WTC11 (cell line): ENCODE results near the gene AANAT. TPM values are rescaled to one million over a fixed set of nuclear protein-coding genes. Genes with fewer than 3 reads are reported as not detected.

Experiments used
- ATAC-seq: fragments of 200-7000 bp; cut with Tn5 transposase; 2 replicates; pipeline ENCODE4 v1.10.0; 2021; ENCODE audit warnings: mild to moderate bottlenecking, moderate library complexity
- CTCF ChIA-PET: fragments of 300-600 bp; sonication (Branson Sonifier 250); formaldehyde crosslinking; loops from one replicate; lab custom pipeline; 2021; ENCODE audit warnings: antibody characterized with exemption; lab: Charles Lee
- POLR2A ChIA-PET: fragments of 350-600 bp; sonication (Branson Sonifier 250); formaldehyde crosslinking; loops from one replicate; lab custom pipeline; 2021; ENCODE audit warnings: antibody characterized with exemption; lab: Charles Lee
- DNase-seq: peaks from one replicate; pipeline ENCODE4 v3.0.0; 2021; ENCODE audit warnings: low spot score
- H3K27ac Mint-ChIP-seq: 2 replicates; pipeline ENCODE4 v1.8.0; 2021; ENCODE audit warnings: mixed read lengths
- H3K27me3 Mint-ChIP-seq: 2 replicates; pipeline ENCODE4 v1.8.0; 2021; ENCODE audit warnings: low read depth, mild to moderate bottlenecking, moderate library complexity, mixed read lengths
- H3K36me3 Mint-ChIP-seq: 2 replicates; pipeline ENCODE4 v1.8.0; 2021; ENCODE audit warnings: mixed read lengths
- H3K4me1 Mint-ChIP-seq: 2 replicates; pipeline ENCODE4 v1.8.0; 2022; ENCODE audit warnings: mixed read lengths
- H3K4me3 Mint-ChIP-seq: 2 replicates; pipeline ENCODE4 v1.8.0; 2021; ENCODE audit warnings: mild to moderate bottlenecking, moderate library complexity, mixed read lengths
- H3K9me3 Mint-ChIP-seq: 2 replicates; pipeline ENCODE4 v1.8.0; 2021; ENCODE audit warnings: mixed read lengths
- ATF1 ChIP-seq: sonication (generic); formaldehyde crosslinking; IDR thresholded peaks from 2 replicates; pipeline ENCODE4 v1.8.1; 2023; ENCODE audit warnings: mild to moderate bottlenecking, moderate library complexity, missing genetic modification reagents
- ELF4 ChIP-seq: sonication (generic); formaldehyde crosslinking; IDR thresholded peaks from 2 replicates; pipeline ENCODE4 v1.8.1; 2022; ENCODE audit warnings: low read depth, mild to moderate bottlenecking, moderate library complexity, missing genetic modification reagents
- ESRRA ChIP-seq: sonication (generic); formaldehyde crosslinking; IDR thresholded peaks from 2 replicates; pipeline ENCODE4 v1.8.1; 2022; ENCODE audit warnings: mild to moderate bottlenecking, missing genetic modification reagents, borderline replicate concordance
- FOXJ3 ChIP-seq: sonication (generic); formaldehyde crosslinking; IDR thresholded peaks from 2 replicates; pipeline ENCODE4 v1.9.0; 2021; ENCODE audit warnings: missing genetic modification reagents, mild to moderate bottlenecking, borderline replicate concordance
- GABPB1 ChIP-seq: sonication (generic); formaldehyde crosslinking; IDR thresholded peaks from 2 replicates; pipeline ENCODE4 v1.8.1; 2023; ENCODE audit warnings: mild to moderate bottlenecking, missing genetic modification reagents
- GRHL2 ChIP-seq: fragments of 250-450 bp; sonication (Bioruptor Pico); IDR thresholded peaks from 2 replicates; pipeline ENCODE4 v1.8.0; 2022; ENCODE audit warnings: mild to moderate bottlenecking, moderate library complexity; ENCODE audit not compliant: insufficient replicate concordance, severe bottlenecking
- GTF2I ChIP-seq: fragments of 250-450 bp; sonication (Bioruptor Pico); conservative IDR thresholded peaks from 2 replicates; pipeline ENCODE4 v1.4.0; 2021; ENCODE audit warnings: mild to moderate bottlenecking
- JAZF1 ChIP-seq: fragments of 250-450 bp; sonication (Bioruptor Pico); IDR thresholded peaks from 2 replicates; pipeline ENCODE4 v1.9.0; 2021; ENCODE audit warnings: moderate library complexity, mild to moderate bottlenecking, inconsistent platforms
- NR1H2 ChIP-seq: sonication (generic); formaldehyde crosslinking; IDR thresholded peaks from 2 replicates; pipeline ENCODE4 v1.9.0; 2021; ENCODE audit warnings: mild to moderate bottlenecking, moderate library complexity, missing genetic modification reagents
- PRRX2 ChIP-seq: fragments of 250-450 bp; sonication (Bioruptor Pico); IDR thresholded peaks from 2 replicates; pipeline ENCODE4 v1.8.0; 2021; ENCODE audit warnings: mild to moderate bottlenecking
- ZNF232 ChIP-seq: sonication (generic); formaldehyde crosslinking; IDR thresholded peaks from 2 replicates; pipeline ENCODE4 v1.8.0; 2022; ENCODE audit warnings: mild to moderate bottlenecking, missing genetic modification reagents
- total RNA-seq: library from RNA; stranded (reverse); gene quantifications from 3 replicates; pipeline ENCODE4 v1.2.3, GENCODE V29; 2021
- TF ChIP-seq, protein P1 (sequence below): sonication (generic); formaldehyde crosslinking; IDR thresholded peaks from 2 replicates; pipeline ENCODE4 v1.8.1; 2023; ENCODE audit warnings: mild to moderate bottlenecking, moderate library complexity, missing genetic modification reagents
- TF ChIP-seq, protein P2 (sequence below): fragments of 250-450 bp; sonication (Bioruptor Pico); IDR thresholded peaks from 2 replicates; pipeline ENCODE4 v2.1.2; 2022; ENCODE audit warnings: mild to moderate bottlenecking, moderate library complexity
- TF ChIP-seq, protein P3 (sequence below): sonication (generic); formaldehyde crosslinking; IDR thresholded peaks from 2 replicates; pipeline ENCODE4 v1.8.0; 2022; ENCODE audit warnings: missing genetic modification reagents
- TF ChIP-seq, protein P4 (sequence below): sonication (generic); formaldehyde crosslinking; IDR thresholded peaks from 2 replicates; pipeline ENCODE4 v1.8.1; 2023; ENCODE audit warnings: mild to moderate bottlenecking, missing genetic modification reagents
- TF ChIP-seq, protein P5 (sequence below): sonication (generic); formaldehyde crosslinking; IDR thresholded peaks from 2 replicates; pipeline ENCODE4 v1.8.0; 2023; ENCODE audit warnings: missing genetic modification reagents, mild to moderate bottlenecking, borderline replicate concordance
- TF ChIP-seq, protein P6 (sequence below): sonication (generic); formaldehyde crosslinking; IDR thresholded peaks from 2 replicates; pipeline ENCODE4 v1.8.0; 2022; ENCODE audit warnings: mild to moderate bottlenecking, missing genetic modification reagents

Gene AANAT
- total RNA-seq, 1 experiment from 2014 or later = 0.17 TPM

DNA sequence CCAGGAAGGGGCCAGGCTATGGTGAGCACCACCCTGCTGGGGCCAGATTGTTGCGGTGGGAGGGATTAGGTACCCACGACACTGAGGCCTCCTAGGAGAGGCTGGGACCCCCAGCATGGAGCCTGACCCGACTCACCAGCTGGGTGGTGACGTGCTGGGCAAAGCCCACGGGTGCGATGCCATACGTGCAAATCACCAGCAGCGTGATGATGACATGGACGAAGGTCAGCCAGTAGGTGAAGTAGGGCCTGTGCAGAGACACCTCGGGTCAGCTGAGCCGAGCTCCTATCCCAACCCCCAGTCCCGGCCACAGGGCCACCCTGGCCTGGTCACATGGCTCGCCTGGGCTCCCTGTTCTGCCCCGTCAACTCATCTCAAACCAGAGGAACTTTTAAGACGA, 7.5 kb downstream of the AANAT start (continued):
- TF ChIP-seq, protein P1, sequence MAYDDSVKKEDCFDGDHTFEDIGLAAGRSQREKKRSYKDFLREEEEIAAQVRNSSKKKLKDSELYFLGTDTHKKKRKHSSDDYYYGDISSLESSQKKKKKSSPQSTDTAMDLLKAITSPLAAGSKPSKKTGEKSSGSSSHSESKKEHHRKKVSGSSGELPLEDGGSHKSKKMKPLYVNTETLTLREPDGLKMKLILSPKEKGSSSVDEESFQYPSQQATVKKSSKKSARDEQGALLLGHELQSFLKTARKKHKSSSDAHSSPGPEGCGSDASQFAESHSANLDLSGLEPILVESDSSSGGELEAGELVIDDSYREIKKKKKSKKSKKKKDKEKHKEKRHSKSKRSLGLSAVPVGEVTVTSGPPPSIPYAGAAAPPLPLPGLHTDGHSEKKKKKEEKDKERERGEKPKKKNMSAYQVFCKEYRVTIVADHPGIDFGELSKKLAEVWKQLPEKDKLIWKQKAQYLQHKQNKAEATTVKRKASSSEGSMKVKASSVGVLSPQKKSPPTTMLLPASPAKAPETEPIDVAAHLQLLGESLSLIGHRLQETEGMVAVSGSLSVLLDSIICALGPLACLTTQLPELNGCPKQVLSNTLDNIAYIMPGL = no peak
- TF ChIP-seq ELF4 (no peak), NR1H2 (CRISPR knock-in tag) (no peak), ATF1 (CRISPR knock-in tag) (no peak), GABPB1 (CRISPR knock-in tag) (no peak), JAZF1 (CRISPR knock-in tag) (no peak), ESRRA (no peak), GRHL2 (CRISPR knock-in tag) (no peak), PRRX2 (CRISPR knock-in tag) (no peak)
- TF ChIP-seq, protein P2, sequence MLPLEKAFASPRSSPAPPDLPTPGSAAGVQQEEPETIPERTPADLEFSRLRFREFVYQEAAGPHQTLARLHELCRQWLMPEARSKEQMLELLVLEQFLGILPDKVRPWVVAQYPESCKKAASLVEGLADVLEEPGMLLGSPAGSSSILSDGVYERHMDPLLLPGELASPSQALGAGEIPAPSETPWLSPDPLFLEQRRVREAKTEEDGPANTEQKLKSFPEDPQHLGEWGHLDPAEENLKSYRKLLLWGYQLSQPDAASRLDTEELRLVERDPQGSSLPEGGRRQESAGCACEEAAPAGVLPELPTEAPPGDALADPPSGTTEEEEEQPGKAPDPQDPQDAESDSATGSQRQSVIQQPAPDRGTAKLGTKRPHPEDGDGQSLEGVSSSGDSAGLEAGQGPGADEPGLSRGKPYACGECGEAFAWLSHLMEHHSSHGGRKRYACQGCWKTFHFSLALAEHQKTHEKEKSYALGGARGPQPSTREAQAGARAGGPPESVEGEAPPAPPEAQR (CRISPR knock-in tag) = no peak
- TF ChIP-seq, protein P3, sequence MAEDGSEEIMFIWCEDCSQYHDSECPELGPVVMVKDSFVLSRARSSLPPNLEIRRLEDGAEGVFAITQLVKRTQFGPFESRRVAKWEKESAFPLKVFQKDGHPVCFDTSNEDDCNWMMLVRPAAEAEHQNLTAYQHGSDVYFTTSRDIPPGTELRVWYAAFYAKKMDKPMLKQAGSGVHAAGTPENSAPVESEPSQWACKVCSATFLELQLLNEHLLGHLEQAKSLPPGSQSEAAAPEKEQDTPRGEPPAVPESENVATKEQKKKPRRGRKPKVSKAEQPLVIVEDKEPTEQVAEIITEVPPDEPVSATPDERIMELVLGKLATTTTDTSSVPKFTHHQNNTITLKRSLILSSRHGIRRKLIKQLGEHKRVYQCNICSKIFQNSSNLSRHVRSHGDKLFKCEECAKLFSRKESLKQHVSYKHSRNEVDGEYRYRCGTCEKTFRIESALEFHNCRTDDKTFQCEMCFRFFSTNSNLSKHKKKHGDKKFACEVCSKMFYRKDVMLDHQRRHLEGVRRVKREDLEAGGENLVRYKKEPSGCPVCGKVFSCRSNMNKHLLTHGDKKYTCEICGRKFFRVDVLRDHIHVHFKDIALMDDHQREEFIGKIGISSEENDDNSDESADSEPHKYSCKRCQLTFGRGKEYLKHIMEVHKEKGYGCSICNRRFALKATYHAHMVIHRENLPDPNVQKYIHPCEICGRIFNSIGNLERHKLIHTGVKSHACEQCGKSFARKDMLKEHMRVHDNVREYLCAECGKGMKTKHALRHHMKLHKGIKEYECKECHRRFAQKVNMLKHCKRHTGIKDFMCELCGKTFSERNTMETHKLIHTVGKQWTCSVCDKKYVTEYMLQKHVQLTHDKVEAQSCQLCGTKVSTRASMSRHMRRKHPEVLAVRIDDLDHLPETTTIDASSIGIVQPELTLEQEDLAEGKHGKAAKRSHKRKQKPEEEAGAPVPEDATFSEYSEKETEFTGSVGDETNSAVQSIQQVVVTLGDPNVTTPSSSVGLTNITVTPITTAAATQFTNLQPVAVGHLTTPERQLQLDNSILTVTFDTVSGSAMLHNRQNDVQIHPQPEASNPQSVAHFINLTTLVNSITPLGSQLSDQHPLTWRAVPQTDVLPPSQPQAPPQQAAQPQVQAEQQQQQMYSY (CRISPR knock-in tag) = no peak
- TF ChIP-seq, protein P4, sequence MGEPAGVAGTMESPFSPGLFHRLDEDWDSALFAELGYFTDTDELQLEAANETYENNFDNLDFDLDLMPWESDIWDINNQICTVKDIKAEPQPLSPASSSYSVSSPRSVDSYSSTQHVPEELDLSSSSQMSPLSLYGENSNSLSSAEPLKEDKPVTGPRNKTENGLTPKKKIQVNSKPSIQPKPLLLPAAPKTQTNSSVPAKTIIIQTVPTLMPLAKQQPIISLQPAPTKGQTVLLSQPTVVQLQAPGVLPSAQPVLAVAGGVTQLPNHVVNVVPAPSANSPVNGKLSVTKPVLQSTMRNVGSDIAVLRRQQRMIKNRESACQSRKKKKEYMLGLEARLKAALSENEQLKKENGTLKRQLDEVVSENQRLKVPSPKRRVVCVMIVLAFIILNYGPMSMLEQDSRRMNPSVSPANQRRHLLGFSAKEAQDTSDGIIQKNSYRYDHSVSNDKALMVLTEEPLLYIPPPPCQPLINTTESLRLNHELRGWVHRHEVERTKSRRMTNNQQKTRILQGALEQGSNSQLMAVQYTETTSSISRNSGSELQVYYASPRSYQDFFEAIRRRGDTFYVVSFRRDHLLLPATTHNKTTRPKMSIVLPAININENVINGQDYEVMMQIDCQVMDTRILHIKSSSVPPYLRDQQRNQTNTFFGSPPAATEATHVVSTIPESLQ (CRISPR knock-in tag) = no peak

DNA sequence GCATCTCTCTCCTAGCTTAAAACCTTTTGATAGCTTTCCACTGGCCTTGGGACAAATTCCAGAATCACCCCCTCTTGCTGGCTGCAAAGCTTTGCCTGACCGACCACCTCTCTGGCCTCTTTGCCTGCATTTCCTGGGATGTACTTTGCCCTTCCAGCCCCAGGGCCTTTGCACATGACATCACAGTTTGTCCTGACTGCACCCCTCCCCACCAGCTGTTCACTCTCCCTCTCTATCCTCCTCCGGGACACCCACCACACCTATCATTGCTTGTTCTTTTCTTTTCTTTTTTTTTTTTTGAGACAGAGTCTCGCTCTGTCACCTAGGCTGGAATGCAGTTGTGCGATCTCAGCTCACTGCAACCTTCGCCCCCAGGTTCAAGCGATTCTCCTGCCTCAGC, 7.9 kb downstream of the AANAT start:
- Mint-ChIP-seq H3K4me1 (no peaks in the 10 kb centered on the region), H3K4me3 (no peak overlapping the region), H3K36me3 (peaks cover 4% of the 10 kb centered on the region; the same call in 1 of the 2 replicates), H3K9me3 (no peaks in the 10 kb centered on the region), H3K27me3 (no peaks in the 10 kb centered on the region), H3K27ac (no peak overlapping the region)
- ATAC-seq (no peak), DNase-seq (no peak)
- ChIA-PET POLR2A (interaction anchor here (0.6 kb wide), 1 partner anchor 293 kb away, joined by 3 read pairs; no protein-coding TSS in a partner anchor), CTCF (interaction anchor here (0.7 to 1.9 kb wide), 5 partner anchors 9 to 47 kb away, joined by 3 to 7 read pairs (median 4); partner anchors contain the start of genes AANAT and RHBDF2)
- TF ChIP-seq, protein P5, sequence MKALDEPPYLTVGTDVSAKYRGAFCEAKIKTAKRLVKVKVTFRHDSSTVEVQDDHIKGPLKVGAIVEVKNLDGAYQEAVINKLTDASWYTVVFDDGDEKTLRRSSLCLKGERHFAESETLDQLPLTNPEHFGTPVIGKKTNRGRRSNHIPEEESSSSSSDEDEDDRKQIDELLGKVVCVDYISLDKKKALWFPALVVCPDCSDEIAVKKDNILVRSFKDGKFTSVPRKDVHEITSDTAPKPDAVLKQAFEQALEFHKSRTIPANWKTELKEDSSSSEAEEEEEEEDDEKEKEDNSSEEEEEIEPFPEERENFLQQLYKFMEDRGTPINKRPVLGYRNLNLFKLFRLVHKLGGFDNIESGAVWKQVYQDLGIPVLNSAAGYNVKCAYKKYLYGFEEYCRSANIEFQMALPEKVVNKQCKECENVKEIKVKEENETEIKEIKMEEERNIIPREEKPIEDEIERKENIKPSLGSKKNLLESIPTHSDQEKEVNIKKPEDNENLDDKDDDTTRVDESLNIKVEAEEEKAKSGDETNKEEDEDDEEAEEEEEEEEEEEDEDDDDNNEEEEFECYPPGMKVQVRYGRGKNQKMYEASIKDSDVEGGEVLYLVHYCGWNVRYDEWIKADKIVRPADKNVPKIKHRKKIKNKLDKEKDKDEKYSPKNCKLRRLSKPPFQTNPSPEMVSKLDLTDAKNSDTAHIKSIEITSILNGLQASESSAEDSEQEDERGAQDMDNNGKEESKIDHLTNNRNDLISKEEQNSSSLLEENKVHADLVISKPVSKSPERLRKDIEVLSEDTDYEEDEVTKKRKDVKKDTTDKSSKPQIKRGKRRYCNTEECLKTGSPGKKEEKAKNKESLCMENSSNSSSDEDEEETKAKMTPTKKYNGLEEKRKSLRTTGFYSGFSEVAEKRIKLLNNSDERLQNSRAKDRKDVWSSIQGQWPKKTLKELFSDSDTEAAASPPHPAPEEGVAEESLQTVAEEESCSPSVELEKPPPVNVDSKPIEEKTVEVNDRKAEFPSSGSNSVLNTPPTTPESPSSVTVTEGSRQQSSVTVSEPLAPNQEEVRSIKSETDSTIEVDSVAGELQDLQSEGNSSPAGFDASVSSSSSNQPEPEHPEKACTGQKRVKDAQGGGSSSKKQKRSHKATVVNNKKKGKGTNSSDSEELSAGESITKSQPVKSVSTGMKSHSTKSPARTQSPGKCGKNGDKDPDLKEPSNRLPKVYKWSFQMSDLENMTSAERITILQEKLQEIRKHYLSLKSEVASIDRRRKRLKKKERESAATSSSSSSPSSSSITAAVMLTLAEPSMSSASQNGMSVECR (CRISPR knock-in tag) = no peak
- TF ChIP-seq GTF2I (CRISPR knock-in tag) = no peak
- TF ChIP-seq JAZF1 (CRISPR knock-in tag) = no peak
- TF ChIP-seq ZNF232 (CRISPR knock-in tag) = no peak
- TF ChIP-seq GABPB1 (CRISPR knock-in tag) = no peak
- no peak for TF ChIP-seq FOXJ3
- TF ChIP-seq, protein P6, sequence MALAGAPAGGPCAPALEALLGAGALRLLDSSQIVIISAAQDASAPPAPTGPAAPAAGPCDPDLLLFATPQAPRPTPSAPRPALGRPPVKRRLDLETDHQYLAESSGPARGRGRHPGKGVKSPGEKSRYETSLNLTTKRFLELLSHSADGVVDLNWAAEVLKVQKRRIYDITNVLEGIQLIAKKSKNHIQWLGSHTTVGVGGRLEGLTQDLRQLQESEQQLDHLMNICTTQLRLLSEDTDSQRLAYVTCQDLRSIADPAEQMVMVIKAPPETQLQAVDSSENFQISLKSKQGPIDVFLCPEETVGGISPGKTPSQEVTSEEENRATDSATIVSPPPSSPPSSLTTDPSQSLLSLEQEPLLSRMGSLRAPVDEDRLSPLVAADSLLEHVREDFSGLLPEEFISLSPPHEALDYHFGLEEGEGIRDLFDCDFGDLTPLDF (CRISPR knock-in tag) = no peak
